CD14-positive monocyte (primary cell): ENCODE data around the gene WDR89. TPM values are rescaled to one million over a fixed set of nuclear protein-coding genes. Genes with fewer than 3 reads are reported as not detected.

Experiments
- DNase-seq, 3 donors: peaks; one replicate each; pipeline ENCODE4 v3.0.0-alpha.2; 2011 to 2022
- H2AFZ ChIP-seq: 2 replicates; pipeline ENCODE4 v1.6.0; 2012; ENCODE audit warnings: mild to moderate bottlenecking, low read depth, low read length, inconsistent platforms; ENCODE audit not compliant: insufficient read depth, poor library complexity, severe bottlenecking
- H3K27ac ChIP-seq, 2 donors: 1 replicate in 1 of 2; 2 replicates in 1 of 2; pipeline ENCODE4 v1.5.1; 2012 to 2013; ENCODE audit warnings: low read length in 2 of 2, control low read depth in 1 of 2, inconsistent platforms in 1 of 2, low read depth in 1 of 2, mild to moderate bottlenecking in 1 of 2
- H3K27me3 ChIP-seq, 2 donors: one replicate each; pipeline versions ENCODE4 v1.6.0 to v1.6.1; 2011 to 2013; ENCODE audit warnings: low read length in 2 of 2; ENCODE audit not compliant: control insufficient read depth in 2 of 2, insufficient read depth in 2 of 2
- H3K36me3 ChIP-seq, 2 donors: replicated peaks in 1 of 2; 1 replicate in 1 of 2; 2 replicates in 1 of 2; pipeline versions ENCODE4 v1.5.1 to v1.6.1; 2012 to 2013; ENCODE audit warnings: low read length in 2 of 2, control low read depth in 1 of 2, inconsistent platforms in 1 of 2, mild to moderate bottlenecking in 1 of 2; ENCODE audit not compliant: insufficient read depth in 2 of 2, control insufficient read depth in 1 of 2
- H3K4me1 ChIP-seq, 2 donors: 1 replicate in 1 of 2; 2 replicates in 1 of 2; pipeline versions ENCODE4 v1.5.1 to v1.6.1; 2012 to 2013; ENCODE audit warnings: low read length in 2 of 2, control low read depth in 1 of 2, inconsistent platforms in 1 of 2, mild to moderate bottlenecking in 1 of 2, moderate library complexity in 1 of 2; ENCODE audit not compliant: insufficient read depth in 2 of 2, control insufficient read depth in 1 of 2
- H3K4me2 ChIP-seq: replicated peaks from 2 replicates; pipeline ENCODE3; 2012; ENCODE audit warnings: low read length, moderate library complexity, mild to moderate bottlenecking; ENCODE audit not compliant: poor library complexity, severe bottlenecking; ENCODE audit errors: extremely low read depth
- H3K4me3 ChIP-seq, 3 experiments: fragments of 200-600 bp in 1 of 3; sonication (generic) in 1 of 3; replicated peaks in 1 of 3; 1 replicate in 2 of 3; 2 replicates in 1 of 3; pipeline ENCODE4 v1.5.1; 2011 to 2013; ENCODE audit warnings: low read length in 3 of 3, mild to moderate bottlenecking in 3 of 3, control low read depth in 2 of 3, low read depth in 2 of 3, inconsistent platforms in 1 of 3, moderate library complexity in 1 of 3
- H3K79me2 ChIP-seq: 2 replicates; pipeline ENCODE4 v1.6.0; 2012; ENCODE audit warnings: mild to moderate bottlenecking, control low read depth, inconsistent platforms, low read length, moderate library complexity; ENCODE audit not compliant: insufficient read depth
- H3K9ac ChIP-seq: 2 replicates; pipeline ENCODE4 v1.6.0; 2017; ENCODE audit warnings: low read length, mild to moderate bottlenecking; ENCODE audit not compliant: insufficient read depth, poor library complexity, severe bottlenecking
- H3K9me3 ChIP-seq, 2 donors: replicated peaks in 1 of 2; 1 replicate in 1 of 2; 2 replicates in 1 of 2; pipeline versions ENCODE4 v1.5.1 to v1.6.1; 2012 to 2013; ENCODE audit warnings: low read length in 2 of 2, control low read depth in 1 of 2; ENCODE audit not compliant: control insufficient read depth in 1 of 2, insufficient read depth in 1 of 2
- H4K20me1 ChIP-seq: 2 replicates; pipeline ENCODE4 v1.6.0; 2012; ENCODE audit warnings: mild to moderate bottlenecking, low read length, control low read depth, moderate library complexity; ENCODE audit not compliant: insufficient read depth
- H3K27ac Mint-ChIP-seq, 7 donors: one replicate each; pipeline ENCODE4 v1.8.0; 2020; ENCODE audit warnings: mild to moderate bottlenecking in 7 of 7, mixed read lengths in 7 of 7, moderate library complexity in 6 of 7, inconsistent platforms in 2 of 7
- H3K27me3 Mint-ChIP-seq, 3 donors: one replicate each; pipeline ENCODE4 v1.8.0; 2021 to 2022; ENCODE audit warnings: low read depth in 3 of 3, mild to moderate bottlenecking in 3 of 3, mixed read lengths in 3 of 3, moderate library complexity in 3 of 3, inconsistent platforms in 1 of 3
- H3K36me3 Mint-ChIP-seq, 2 donors: one replicate each; pipeline ENCODE4 v1.8.0; 2020; ENCODE audit warnings: mixed read lengths in 2 of 2, inconsistent platforms in 1 of 2, mild to moderate bottlenecking in 1 of 2
- H3K4me1 Mint-ChIP-seq: one replicate; pipeline ENCODE4 v1.8.0; 2020; ENCODE audit warnings: mild to moderate bottlenecking, mixed read lengths
- H3K4me3 Mint-ChIP-seq, 2 donors: one replicate each; pipeline ENCODE4 v1.8.0; 2020; ENCODE audit warnings: mild to moderate bottlenecking in 2 of 2, mixed read lengths in 2 of 2, moderate library complexity in 1 of 2
- H3K9me3 Mint-ChIP-seq, 7 donors: one replicate each; pipeline ENCODE4 v1.8.0; 2020 to 2022; ENCODE audit warnings: mixed read lengths in 7 of 7, mild to moderate bottlenecking in 6 of 7, moderate library complexity in 6 of 7, inconsistent platforms in 2 of 7
- CTCF ChIP-seq: fragments of 200-600 bp; IDR thresholded peaks from one replicate; pipeline ENCODE4 v1.8.0; 2022; ENCODE audit warnings: antibody characterized with exemption, mild to moderate bottlenecking
- WGBS: methylation state at CpG from one replicate; pipeline ENCODE4 v1.1.5; 2013; ENCODE audit warnings: missing lambda C conversion rate; ENCODE audit not compliant: insufficient coverage; 5-methylcytosine and 5-hydroxymethylcytosine counted together
- intact Hi-C, 2 donors: fragments of 100-400 bp; cut with micrococcal nuclease; formaldehyde crosslinking; loops; one replicate each; pipeline versions ENCODE4 v1.15.0 to v1.15.1; 2023
- polyA plus RNA-seq, 3 donors: library from polyadenylated mRNA; depleted of rRNA in 1 of 3; unstranded in 2 of 3; stranded (reverse) in 1 of 3; fragments of 300-500 nt in 2 of 3; fragments of >200 nt in 1 of 3; fragmentation: Illumina TruSeq in 2 of 3; gene quantifications; 1 replicate in 2 of 3; 2 replicates in 1 of 3; pipeline ENCODE4 v1.2.3, GENCODE V29; 2012 to 2021

The WDR89 gene
- polyA plus RNA-seq, 3 donors, result 2.1 to 3.6 (median 2.2) TPM

- Histone ChIP-seq H3K36me3 (no peaks in the 10 kb centered on the region), H4K20me1 (no peaks in the 10 kb centered on the region), H3K27me3 (no peaks in the 10 kb centered on the region), H3K4me2 (no peak overlapping the region), H3K4me1 (no peaks in the 10 kb centered on the region), H3K27ac (no peak overlapping the region), H3K9ac (no peak overlapping the region), H3K9me3 (no peaks in the 10 kb centered on the region), H3K79me2 (no peaks in the 10 kb centered on the region), H3K4me3 (no peak overlapping the region), H2AFZ (no peak overlapping the region)
- Mint-ChIP-seq H3K27ac (no peak overlapping the region), H3K36me3 (peaks cover 3 to 4% of the 10 kb centered on the region in 2 donors), H3K27me3 (no peaks in the 10 kb centered on the region), H3K4me3 (no peak overlapping the region), H3K4me1 (no peaks in the 10 kb centered on the region), H3K9me3 (peaks cover 0 to 3% (median 1%) of the 10 kb centered on the region in 7 donors)
- DNase-seq, result no peak
- TF ChIP-seq CTCF, result no peak
- intact Hi-C loops, result no loop called here
- no CpG with 5 or more reads among the region's 9 CpGs for WGBS
These were observed 41.3 kb upstream of the WDR89 start for GRCh38 chr14:63682727-63683593.

GRCh38 chr14:63678536-63678935 lies 36.9 kb upstream of the WDR89 start:
- H3K4me1 Mint-ChIP-seq, result no peaks in the 10 kb centered on the region
- no peak overlapping the region for H3K27ac ChIP-seq
- no peak overlapping the region for H3K4me3 Mint-ChIP-seq
- H2AFZ ChIP-seq, result no peak overlapping the region
- peaks cover 0 to 3% (median 0%) of the 10 kb centered on the region in 3 donors for H3K27me3 Mint-ChIP-seq
- no peak overlapping the region for H3K27ac Mint-ChIP-seq
- no peak overlapping the region for H3K9ac ChIP-seq
- no peaks in the 10 kb centered on the region for H4K20me1 ChIP-seq
- no peak for TF ChIP-seq CTCF
- intact Hi-C loops, result no loop called here
- H3K4me2 ChIP-seq, result no peak overlapping the region
- peaks cover 0 to 3% (median 1%) of the 10 kb centered on the region in 7 donors for H3K9me3 Mint-ChIP-seq
- no peaks in the 10 kb centered on the region for H3K36me3 ChIP-seq
- no peaks in the 10 kb centered on the region for H3K4me1 ChIP-seq
- H3K9me3 ChIP-seq, result no peaks in the 10 kb centered on the region
- no CpG with 5 or more reads among the region's 1 CpG for WGBS
- H3K36me3 Mint-ChIP-seq, result peaks cover 3 to 7% of the 10 kb centered on the region in 2 donors
- H3K79me2 ChIP-seq, result no peaks in the 10 kb centered on the region
- H3K4me3 ChIP-seq, result no peak overlapping the region
- no peaks in the 10 kb centered on the region for H3K27me3 ChIP-seq
- DNase-seq, result no peak
